8988T (cell line): ENCODE measurements around the gene DMAC2.
"Not testable (repeated sequence)": the region's sequence is repeated elsewhere in the genome, so short reads cannot be mapped to it uniquely, and the experiment has no call there.

Source experiments
- DNase-seq: peaks from one replicate; pipeline ENCODE4 v3.0.0; 2011

DMAC2 gene

DNA sequence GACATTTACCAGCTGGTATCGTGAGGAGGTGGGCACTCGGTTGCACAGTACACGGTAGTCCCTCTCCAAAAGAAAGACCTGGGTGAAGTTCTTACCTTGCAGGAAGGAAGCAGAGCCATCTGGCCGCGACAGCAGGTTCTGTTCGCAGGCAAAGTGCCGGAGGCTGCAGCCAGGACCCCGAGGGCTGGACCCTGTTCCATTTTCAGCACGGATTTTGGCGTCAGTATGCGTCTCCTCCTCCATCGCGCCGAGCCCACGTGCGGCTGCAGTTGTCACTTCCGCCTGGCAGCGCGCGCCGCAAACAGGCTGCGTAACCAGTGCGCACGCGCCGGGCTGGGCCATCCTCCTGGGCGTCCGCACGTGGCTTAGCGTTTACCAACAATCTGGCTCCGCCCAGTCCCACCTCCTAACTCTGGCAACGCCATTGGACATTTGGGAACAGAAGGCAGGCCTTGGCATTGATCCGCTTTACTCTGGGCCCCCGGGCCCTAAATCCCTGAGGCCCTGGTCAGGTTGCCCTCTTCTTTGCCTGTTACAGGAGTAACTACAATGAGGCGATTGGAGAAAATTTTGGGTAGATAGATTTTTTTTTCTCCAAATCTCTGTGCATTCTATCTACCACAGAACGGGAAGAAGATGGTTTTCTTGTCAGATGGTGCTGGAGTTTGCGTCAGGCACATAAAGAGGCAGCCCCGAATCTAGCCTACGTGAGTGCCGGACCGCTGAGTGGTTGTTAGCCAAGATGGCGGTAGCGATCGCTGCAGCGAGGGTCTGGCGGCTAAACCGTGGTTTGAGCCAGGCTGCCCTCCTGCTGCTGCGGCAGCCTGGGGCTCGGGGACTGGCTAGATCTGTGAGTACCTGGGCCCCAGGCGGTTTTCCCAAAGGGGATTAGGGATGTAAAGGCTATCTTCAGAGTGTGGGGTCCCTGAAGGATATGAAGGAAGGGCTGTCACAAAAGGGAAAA, 42.3 kb downstream of the DMAC2 start, which contains the start of the genes BCKDHA and EXOSC5:
Gene BCKDHA (plus strand): TSS at position 733 of the 964 bp plus-strand sequence. CDS start 10 bp downstream, at position 743.
Gene EXOSC5 (minus strand): TSS at position 274 of the 964 bp plus-strand sequence. CDS start 31 bp downstream, at position 243.
- DNase-seq: peak; percentile 81

DNA sequence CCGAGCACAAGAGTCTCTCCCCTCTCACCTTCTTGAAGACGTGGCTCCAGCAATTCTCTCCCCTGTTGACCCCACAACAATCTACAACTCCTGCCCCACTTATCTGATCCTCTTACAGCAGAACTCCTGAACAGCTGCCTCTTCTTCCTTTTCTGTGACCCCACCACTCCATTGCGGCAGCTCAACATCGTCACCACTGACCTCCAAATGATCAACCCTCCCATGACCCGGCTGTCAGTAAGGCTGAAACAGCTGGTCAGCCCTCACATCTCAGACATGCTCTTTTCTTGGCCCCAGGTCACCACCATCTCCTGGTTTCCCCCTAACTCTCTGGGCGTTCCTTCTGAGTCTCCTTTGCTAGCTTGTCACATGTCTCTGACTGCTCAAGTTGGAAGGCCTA, 44.4 kb downstream of the DMAC2 start:
- DNase-seq: no peak

- no peak for DNase-seq
These were observed 46.9 kb downstream of the DMAC2 start for GRCh38 chr19:41392775-41393174.

DNA sequence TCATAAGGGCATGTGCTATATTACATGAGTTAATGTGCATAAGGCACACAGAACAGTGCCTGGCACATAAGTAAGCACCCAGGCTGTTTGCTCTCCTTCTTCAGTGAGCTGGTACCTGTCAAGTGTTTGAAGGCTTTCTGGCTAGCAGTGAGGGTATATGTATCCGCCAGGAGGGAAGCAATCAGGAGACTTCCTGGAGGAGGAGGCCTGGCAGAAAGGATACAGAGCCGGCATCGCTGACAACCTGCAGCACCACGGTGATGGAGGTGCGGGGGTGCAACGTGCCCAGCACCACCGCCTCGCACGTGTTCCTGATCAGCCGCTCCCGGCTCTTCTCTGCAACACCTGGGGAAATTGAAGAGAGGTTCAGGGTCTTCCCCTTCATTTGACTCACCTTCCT, 48.1 kb downstream of the DMAC2 start:
- no peak for DNase-seq

DNA sequence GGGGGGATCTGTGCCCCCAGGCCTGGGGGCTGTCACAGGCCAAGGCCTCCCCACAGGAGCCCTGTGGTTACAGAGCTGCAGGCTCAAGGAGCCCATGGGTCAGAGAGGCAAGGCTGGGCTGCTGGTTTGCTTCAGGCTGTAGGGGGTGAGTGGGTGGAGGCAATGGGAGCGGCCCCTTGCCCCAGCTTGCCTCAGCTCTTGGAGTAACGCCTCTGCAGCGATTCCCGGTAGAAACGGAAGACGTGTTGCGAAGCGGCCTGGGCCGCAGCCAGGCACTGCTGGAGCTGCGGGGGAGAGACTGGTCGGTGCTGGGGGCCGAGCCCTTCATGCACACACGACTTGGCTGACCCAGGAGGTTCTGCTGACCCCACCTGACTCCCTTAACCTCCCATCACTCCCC, 53.3 kb downstream of the DMAC2 start:
- no peak for DNase-seq

- DNase-seq: no peak
These were observed 55.4 kb downstream of the DMAC2 start for GRCh38 chr19:41384351-41384750.

GRCh38 chr19:41381536-41381935, 58.2 kb downstream of the DMAC2 start:
- DNase-seq: not testable (repeated sequence)
